ENCODE results near the gene RNU6-9. TPM values are rescaled to one million over a fixed set of nuclear protein-coding genes. Genes with fewer than 3 reads are reported as not detected.
A peak's percentile ranks its signal among the peaks of the same experiment; 100 is the strongest.

The RNU6-9 gene
- total and polyA plus RNA-seq, 2 donors (not counting 1 experiment from before 2014, with no cell fraction given): not detected

DNA sequence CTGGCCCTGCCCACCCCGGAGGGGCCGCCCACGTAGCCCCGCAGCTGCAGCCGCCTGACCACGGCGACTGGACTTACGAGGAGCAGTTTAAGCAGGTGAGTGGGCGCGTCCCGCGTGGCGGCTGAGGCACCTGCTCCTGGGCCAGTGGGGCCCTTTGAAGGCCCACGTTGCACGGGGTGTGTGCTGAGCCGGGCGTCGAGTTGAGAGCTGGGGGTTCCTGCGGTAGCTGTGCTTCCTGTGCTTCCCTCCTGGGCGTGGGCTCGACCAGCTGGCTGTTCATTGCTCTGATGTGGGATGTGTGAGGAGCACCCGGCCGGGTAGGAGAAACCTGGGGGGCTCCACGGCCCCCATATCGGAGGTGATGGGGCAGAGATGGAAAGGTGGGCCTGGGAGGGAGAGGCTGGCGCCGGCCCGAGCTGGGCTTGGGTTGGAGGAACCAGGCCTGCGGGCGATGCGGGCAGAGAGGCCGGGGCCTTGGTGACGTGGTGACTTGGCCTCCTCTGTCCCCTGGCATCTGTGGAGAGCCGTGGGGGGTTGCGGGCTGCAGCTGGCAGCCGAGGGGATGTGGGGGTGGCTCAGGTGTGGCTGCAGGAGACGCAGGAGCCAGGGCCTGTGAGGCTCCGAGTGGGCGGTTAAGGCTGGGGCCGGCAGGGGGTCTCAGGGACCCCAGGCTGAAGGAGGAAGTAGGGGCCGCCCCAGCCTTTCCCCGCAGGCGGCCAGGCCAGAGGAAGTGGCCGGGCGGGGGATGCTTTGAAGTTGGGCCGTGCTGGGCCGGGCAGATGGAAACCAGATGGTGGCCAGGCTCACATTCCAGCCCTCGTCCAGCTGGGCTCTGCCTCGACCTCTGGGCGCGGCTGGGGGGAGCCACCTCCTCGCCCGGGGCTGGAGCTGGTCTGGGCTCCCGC, 39.6 kb downstream of the RNU6-9 start:
- peak overlapping the region in 1 of 2 donors; percentile 56 for H3K27ac ChIP-seq (ENCODE audit: low read length in 2 of 2)
- H3K27ac Mint-ChIP-seq: peak overlapping the region; percentile 84

More for the DNA sequence above, 39.6 kb downstream of the RNU6-9 start:
- peak overlapping the region; percentile 51 for H2AFZ ChIP-seq (ENCODE audit: insufficient read depth, low read depth, low read length, poor library complexity, severe bottlenecking)
- peak; percentile 22 for ATAC-seq (ENCODE audit: low read depth)
- Mint-ChIP-seq H3K27me3 (no peaks in the 10 kb centered on the region), H3K4me1 (peaks cover 29% of the 10 kb centered on the region), H3K9me3 (ENCODE audit: insufficient read depth) (peaks cover 2% of the 10 kb centered on the region), H3K4me3 (peak overlapping the region; percentile 70)
- DNase-seq: peak; percentile 66
- peaks cover 29% of the 10 kb centered on the region for H3K79me2 ChIP-seq (ENCODE audit: control insufficient read depth, insufficient read depth, low read length)
- peaks cover 0 to 7% (median 3%) of the 10 kb centered on the region in 3 donors for H3K9me3 ChIP-seq (ENCODE audit: control extremely low read depth in 1 of 3, control insufficient read depth in 2 of 3, insufficient read depth in 1 of 3, low read length in 2 of 3)
- CTCF ChIA-PET: interaction anchor here (0.7 to 1.3 kb wide), 4 partner anchors 10 to 68 kb away, joined by 3 to 5 read pairs (median 4); no protein-coding TSS in a partner anchor
- peak overlapping the region; percentile 77 for H3K4me2 ChIP-seq (replicated peaks; ENCODE audit: low read depth, low read length, poor library complexity, severe bottlenecking)
- H3K36me3 ChIP-seq (replicated peaks in 1 of 2; ENCODE audit: control extremely low read depth in 1 of 2, control insufficient read depth in 1 of 2, extremely low read depth in 1 of 2, insufficient read depth in 2 of 2, low read length in 1 of 2): peaks cover 2 to 3% of the 10 kb centered on the region in 2 experiments
- peaks cover 25% of the 10 kb centered on the region for H4K20me1 ChIP-seq (ENCODE audit: control insufficient read depth, insufficient read depth, low read length, poor library complexity, severe bottlenecking)
- TF ChIP-seq, protein P1, sequence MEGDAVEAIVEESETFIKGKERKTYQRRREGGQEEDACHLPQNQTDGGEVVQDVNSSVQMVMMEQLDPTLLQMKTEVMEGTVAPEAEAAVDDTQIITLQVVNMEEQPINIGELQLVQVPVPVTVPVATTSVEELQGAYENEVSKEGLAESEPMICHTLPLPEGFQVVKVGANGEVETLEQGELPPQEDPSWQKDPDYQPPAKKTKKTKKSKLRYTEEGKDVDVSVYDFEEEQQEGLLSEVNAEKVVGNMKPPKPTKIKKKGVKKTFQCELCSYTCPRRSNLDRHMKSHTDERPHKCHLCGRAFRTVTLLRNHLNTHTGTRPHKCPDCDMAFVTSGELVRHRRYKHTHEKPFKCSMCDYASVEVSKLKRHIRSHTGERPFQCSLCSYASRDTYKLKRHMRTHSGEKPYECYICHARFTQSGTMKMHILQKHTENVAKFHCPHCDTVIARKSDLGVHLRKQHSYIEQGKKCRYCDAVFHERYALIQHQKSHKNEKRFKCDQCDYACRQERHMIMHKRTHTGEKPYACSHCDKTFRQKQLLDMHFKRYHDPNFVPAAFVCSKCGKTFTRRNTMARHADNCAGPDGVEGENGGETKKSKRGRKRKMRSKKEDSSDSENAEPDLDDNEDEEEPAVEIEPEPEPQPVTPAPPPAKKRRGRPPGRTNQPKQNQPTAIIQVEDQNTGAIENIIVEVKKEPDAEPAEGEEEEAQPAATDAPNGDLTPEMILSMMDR (IDR thresholded peaks at IDR 0.05): no peak
- no peak for TF ChIP-seq EZH2 (IDR thresholded peaks at IDR 0.05; ENCODE audit: borderline replicate concordance, insufficient read depth, low read depth, low read length, poor library complexity, severe bottlenecking)
- POLR2A ChIA-PET: interaction anchor here (0.6 to 1.1 kb wide), 4 partner anchors 13 to 85 kb away, joined by 4 to 11 read pairs (median 8); no protein-coding TSS in a partner anchor
- H3K9ac ChIP-seq (ENCODE audit: low read length): no peak overlapping the region
- intact Hi-C loops (cut with micrococcal nuclease): no loop called here
- peak overlapping the region in 1 of 5 experiments; percentile 28 for H3K4me3 ChIP-seq (ENCODE audit: control extremely low read depth in 1 of 5, extremely low read depth in 1 of 5, insufficient read depth in 1 of 5, low read depth in 2 of 5, low read length in 4 of 5)
- peaks cover 24 to 44% of the 10 kb centered on the region in 2 donors for H3K4me1 ChIP-seq (ENCODE audit: control insufficient read depth in 2 of 2, insufficient read depth in 2 of 2, low read length in 2 of 2)
- 14% methylated on average over 54 of the region's 54 CpGs for WGBS (ENCODE audit: insufficient coverage)
- H3K27me3 ChIP-seq (replicated peaks in 1 of 4; ENCODE audit: control extremely low read depth in 1 of 4, control insufficient read depth in 3 of 4, insufficient read depth in 4 of 4, low read length in 3 of 4): no peaks in the 10 kb centered on the region

All from B cell (primary cell).